Muscle of leg (tissue), 16 donors: ENCODE results near the gene CCNL2. TPM values are rescaled to one million over a fixed set of nuclear protein-coding genes. Genes with fewer than 3 reads are reported as not detected.
A peak's percentile ranks its signal among the peaks of the same experiment; 100 is the strongest.
"Not testable (repeated sequence)": the region's sequence is repeated elsewhere in the genome, so short reads cannot be mapped to it uniquely, and the experiment has no call there.

Source experiments
- DNase-seq: peaks from one replicate; pipeline ENCODE4 v3.0.0; 2013
- H3K27ac ChIP-seq: one replicate; pipeline ENCODE4 v1.5.1; 2013; ENCODE audit warnings: mild to moderate bottlenecking, low read length, control low read depth
- H3K27me3 ChIP-seq: one replicate; pipeline ENCODE4 v1.6.1; 2013; ENCODE audit warnings: low read length; ENCODE audit not compliant: control insufficient read depth, insufficient read depth
- H3K36me3 ChIP-seq: one replicate; pipeline ENCODE4 v1.6.1; 2013; ENCODE audit warnings: low read length; ENCODE audit not compliant: control insufficient read depth, insufficient read depth
- H3K4me1 ChIP-seq: one replicate; pipeline ENCODE4 v1.6.1; 2013; ENCODE audit warnings: low read length; ENCODE audit not compliant: control insufficient read depth, insufficient read depth
- H3K4me3 ChIP-seq: one replicate; pipeline ENCODE4 v1.5.1; 2013; ENCODE audit warnings: low read length, control low read depth
- H3K9me3 ChIP-seq: replicated peaks from 2 replicates; pipeline ENCODE4 v1.6.1; 2013; ENCODE audit warnings: low read depth, low read length; ENCODE audit not compliant: control insufficient read depth
- WGBS: methylation state at CpG from one replicate; pipeline ENCODE4 v1.1.5; 2013; ENCODE audit warnings: missing lambda C conversion rate; ENCODE audit not compliant: insufficient coverage; 5-methylcytosine and 5-hydroxymethylcytosine counted together
- long read RNA-seq, 11 donors: transcript quantifications; one replicate each; lab custom pipeline, GENCODE V29; 2026
- polyA plus RNA-seq, 8 donors: library from polyadenylated mRNA; unstranded; fragments of 120-200 nt; gene quantifications; one replicate each; pipeline versions ENCODE4 v1.2.1 to v1.2.3, GENCODE V29; 2013; ENCODE audit warnings: inconsistent platforms in 1 of 8, low replicate concordance in 1 of 8; ENCODE audit not compliant: insufficient read length in 8 of 8, insufficient read depth in 1 of 8
- total RNA-seq: library from RNA; stranded (reverse); fragments of 120-200 nt; gene quantifications from one replicate; pipeline ENCODE4 v1.2.4, GENCODE V29; 2013

CCNL2 gene
- total RNA-seq (124 TPM), polyA plus RNA-seq (100 to 1,000 TPM; 101 to 205 (median 156) TPM)
- long read RNA-seq, donor 1, transcript CCNL2-202 (6 exons, 1,186 nt) = major isoform, 7 of 21 reads
- long read RNA-seq, donor 1, transcript CCNL2-204 (6 exons, 3,082 nt) = minor isoform, 6 of 21 reads
- long read RNA-seq, donor 1, partial matches to known transcripts = 0 of 21 reads
- long read RNA-seq, donor 1, other reads (novel, unspliced or antisense) = 6 of 21 reads
- long read RNA-seq, donor 2, partial matches to known transcripts = 0 of 2 reads
- long read RNA-seq, donor 2, other reads (novel, unspliced or antisense) = 0 of 2 reads
- long read RNA-seq, donor 3, transcript CCNL2-202 (6 exons, 1,186 nt) = minor isoform, 9 of 42 reads
- long read RNA-seq, donor 3, transcript CCNL2-201 (11 exons, 2,305 nt) = minor isoform, 7 of 42 reads
- long read RNA-seq, donor 3, transcript CCNL2-204 (6 exons, 3,082 nt) = major isoform, 12 of 42 reads
- long read RNA-seq, donor 3, partial matches to known transcripts = 0 of 42 reads
- long read RNA-seq, donor 3, other reads (novel, unspliced or antisense) = 11 of 42 reads
- long read RNA-seq, donor 4, partial matches to known transcripts = 0 of 8 reads
- long read RNA-seq, donor 4, other reads (novel, unspliced or antisense) = 0 of 8 reads
- long read RNA-seq, donor 5, transcript CCNL2-204 (6 exons, 3,082 nt) = major isoform, 24 of 62 reads
- long read RNA-seq, donor 5, transcript CCNL2-202 (6 exons, 1,186 nt) = minor isoform, 17 of 62 reads
- long read RNA-seq, donor 5, transcript CCNL2-201 (11 exons, 2,305 nt) = minor isoform, 6 of 62 reads
- long read RNA-seq, donor 5, partial matches to known transcripts = 5 of 62 reads
- long read RNA-seq, donor 5, other reads (novel, unspliced or antisense) = 8 of 62 reads
- long read RNA-seq, donor 6, transcript CCNL2-204 (6 exons, 3,082 nt) = major isoform, 24 of 90 reads
- long read RNA-seq, donor 6, transcript CCNL2-202 (6 exons, 1,186 nt) = minor isoform, 17 of 90 reads
- long read RNA-seq, donor 6, partial matches to known transcripts = 22 of 90 reads
- long read RNA-seq, donor 6, other reads (novel, unspliced or antisense) = 21 of 90 reads
- long read RNA-seq, donor 7, transcript CCNL2-204 (6 exons, 3,082 nt) = minor isoform, 10 of 50 reads
- long read RNA-seq, donor 7, transcript CCNL2-202 (6 exons, 1,186 nt) = major isoform, 11 of 50 reads
- long read RNA-seq, donor 7, partial matches to known transcripts = 21 of 50 reads
- long read RNA-seq, donor 7, other reads (novel, unspliced or antisense) = 0 of 50 reads
- long read RNA-seq, donor 8, transcript CCNL2-202 (6 exons, 1,186 nt) = major isoform, 5 of 8 reads
- long read RNA-seq, donor 8, partial matches to known transcripts = 0 of 8 reads
- long read RNA-seq, donor 8, other reads (novel, unspliced or antisense) = 0 of 8 reads
- long read RNA-seq, donor 9, transcript CCNL2-204 (6 exons, 3,082 nt) = major isoform, 13 of 19 reads
- long read RNA-seq, donor 9, partial matches to known transcripts = 0 of 19 reads
- long read RNA-seq, donor 9, other reads (novel, unspliced or antisense) = 0 of 19 reads
- long read RNA-seq, donor 10, transcript CCNL2-204 (6 exons, 3,082 nt) = minor isoform, 10 of 47 reads
- long read RNA-seq, donor 10, transcript CCNL2-202 (6 exons, 1,186 nt) = major isoform, 14 of 47 reads
- long read RNA-seq, donor 10, partial matches to known transcripts = 0 of 47 reads
- long read RNA-seq, donor 10, other reads (novel, unspliced or antisense) = 20 of 47 reads
- long read RNA-seq, donor 11, transcript CCNL2-204 (6 exons, 3,082 nt) = major isoform, 13 of 34 reads
- long read RNA-seq, donor 11, partial matches to known transcripts = 5 of 34 reads
- long read RNA-seq, donor 11, other reads (novel, unspliced or antisense) = 5 of 34 reads

DNA sequence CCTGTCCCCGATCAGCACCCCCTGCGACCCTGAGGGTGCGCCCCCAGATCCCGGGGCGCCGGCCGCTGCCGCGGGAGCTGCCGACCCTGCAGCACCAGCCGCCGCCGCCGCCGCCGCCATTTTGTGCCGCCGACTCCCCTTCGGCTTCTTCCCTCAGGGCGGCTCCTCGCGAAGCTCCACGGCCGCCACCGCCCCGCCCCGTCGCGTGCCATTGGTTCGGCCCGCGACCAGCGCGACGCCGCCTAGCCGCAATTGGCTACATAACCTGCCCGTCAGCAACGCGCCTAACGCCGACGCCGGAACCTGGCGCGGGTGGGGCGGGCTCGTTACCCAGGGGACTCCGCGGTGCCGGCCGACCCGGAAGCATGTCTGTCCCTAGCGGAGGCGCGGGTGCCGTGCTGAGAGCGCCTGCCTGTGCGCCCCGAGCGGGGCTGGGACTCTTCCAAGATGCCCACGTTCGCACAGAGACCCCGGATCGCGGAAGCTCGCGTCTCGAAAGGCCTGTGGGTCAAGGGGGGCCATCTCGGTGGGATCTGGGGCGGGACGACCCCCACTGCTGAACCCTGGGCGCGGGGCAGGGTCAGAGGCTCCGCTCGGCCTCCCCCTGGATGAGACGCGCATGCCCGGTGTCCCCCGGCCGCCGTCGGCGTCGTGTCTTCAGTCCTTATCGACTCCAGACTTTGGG lies at the start of gene CCNL2:
Gene CCNL2, minus strand, starts transcription at position 149 of the 685 bp plus-strand sequence. Its CDS starts 29 bp downstream, at position 120.
- under 1% methylated on average over 86 of the region's 86 CpGs for WGBS
- Histone ChIP-seq H3K36me3 (peaks cover 59% of the 10 kb centered on the region), H3K27me3 (no peaks in the 10 kb centered on the region), H3K27ac (peak within 1 kb of the TSS; percentile 56), H3K4me1 (peaks cover 25% of the 10 kb centered on the region), H3K4me3 (peak within 1 kb of the TSS; percentile 92), H3K9me3 (no peaks in the 10 kb centered on the region)
- DNase-seq = peak; percentile 99

DNA sequence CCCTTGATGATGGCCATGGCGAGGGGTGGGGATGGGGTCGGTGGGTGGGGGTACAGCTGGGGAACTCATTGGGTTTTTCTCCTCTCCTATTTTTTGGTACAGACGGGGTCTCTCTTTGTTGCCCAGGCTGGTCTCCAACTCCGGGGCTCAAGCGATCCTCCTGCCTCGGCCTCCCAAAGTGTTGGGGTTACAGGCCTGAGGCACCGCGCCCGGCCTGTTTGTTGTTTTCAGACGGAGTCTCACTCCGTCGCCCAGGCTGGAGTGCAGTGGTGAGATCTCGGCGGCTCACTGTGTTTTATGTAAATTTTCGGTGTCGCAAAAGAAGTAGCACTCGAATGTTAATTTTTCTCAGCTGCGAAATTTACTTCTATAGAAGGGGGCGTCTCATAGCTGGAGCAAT lies 47.5 kb upstream of the CCNL2 start:
- H3K27ac ChIP-seq, H3K36me3 ChIP-seq, H3K9me3 ChIP-seq, H3K4me1 ChIP-seq, H3K27me3 ChIP-seq, DNase-seq, H3K4me3 ChIP-seq: not testable (repeated sequence)
- WGBS = 95% methylated on average over 3 of the region's 19 CpGs

DNA sequence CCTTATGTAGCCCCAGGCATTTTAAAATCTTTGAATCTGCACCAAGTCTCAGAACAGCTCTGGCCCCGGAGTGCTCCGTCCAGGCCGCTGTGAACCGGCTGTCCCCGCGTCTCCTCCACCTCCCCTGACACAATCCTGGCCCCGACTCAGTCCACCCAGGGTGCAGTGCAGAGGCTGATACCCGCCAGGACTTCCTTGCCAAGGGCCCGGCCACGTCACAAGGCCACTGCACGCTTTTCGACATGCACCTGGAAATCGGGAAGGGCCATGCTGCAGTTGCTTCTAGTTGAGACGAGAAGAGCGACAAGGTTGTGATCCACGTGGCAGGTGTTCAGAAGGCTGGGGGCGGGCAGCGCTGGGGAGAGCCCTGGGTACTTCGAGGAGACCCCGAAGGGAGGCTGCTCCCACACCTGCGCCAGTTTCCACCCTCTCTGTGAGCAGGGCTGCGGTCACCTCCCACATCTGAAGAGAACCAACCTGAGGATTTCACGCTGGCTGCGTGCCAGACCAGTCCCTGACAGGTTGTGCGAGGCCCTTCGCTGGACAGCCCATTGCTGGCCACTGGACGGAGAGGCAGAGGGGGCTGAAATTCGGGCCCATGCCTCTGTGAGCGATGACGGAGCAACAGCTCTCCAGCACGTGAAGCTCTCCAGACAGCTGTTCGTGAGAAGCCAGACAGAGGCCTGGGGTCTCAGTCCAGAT lies 43.1 kb upstream of the CCNL2 start:
- peaks cover 18% of the 10 kb centered on the region for H3K36me3 ChIP-seq
- no peaks in the 10 kb centered on the region for H3K27me3 ChIP-seq
- peaks cover 44% of the 10 kb centered on the region for H3K4me1 ChIP-seq
- H3K27ac ChIP-seq = no peak overlapping the region
- H3K9me3 ChIP-seq = no peaks in the 10 kb centered on the region
- DNase-seq = no peak
- H3K4me3 ChIP-seq = no peak overlapping the region
- WGBS = 74% methylated on average over 32 of the region's 32 CpGs

DNA sequence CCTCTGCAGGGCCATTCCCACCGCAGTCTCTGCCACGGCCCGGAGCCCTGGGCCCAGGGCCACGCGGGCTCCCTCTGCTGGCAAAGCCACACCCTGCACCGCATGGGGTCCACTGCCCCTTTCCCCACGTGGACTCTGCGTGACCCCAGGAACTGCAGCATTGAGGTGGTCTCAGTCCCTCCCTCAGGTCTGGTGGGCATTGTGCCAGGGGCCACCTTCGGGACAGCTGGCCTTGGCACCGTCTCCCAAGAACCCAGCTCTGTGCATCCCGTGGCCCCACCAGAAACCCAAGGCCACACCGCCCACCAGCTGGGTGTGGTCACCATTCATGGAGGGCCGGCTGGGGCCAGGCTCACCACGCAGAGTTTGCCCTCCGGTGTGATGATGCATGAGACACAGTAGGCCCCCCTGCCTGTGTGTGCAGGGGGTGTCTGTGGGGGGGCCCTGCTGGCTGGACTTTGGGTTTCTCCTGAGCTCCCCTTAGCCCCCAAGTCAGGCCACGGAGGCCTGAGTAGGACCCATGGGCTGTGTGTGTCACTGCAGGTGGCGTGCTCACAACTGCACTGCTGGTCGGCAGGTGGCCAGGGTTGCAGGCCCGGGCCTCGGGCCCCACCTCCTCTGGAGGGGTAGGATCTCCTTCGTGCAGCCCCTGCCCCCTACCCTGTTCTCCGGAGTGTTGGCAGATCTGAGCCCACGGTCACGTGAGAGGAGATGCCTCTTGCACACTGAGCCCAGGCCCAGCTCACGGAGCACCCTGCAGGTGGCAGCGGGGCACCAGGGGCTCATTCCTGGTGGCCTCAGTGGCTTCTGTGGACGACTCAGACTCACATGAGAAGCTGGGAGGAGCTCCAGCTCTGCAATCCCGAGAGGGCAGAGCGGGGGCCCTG lies 42.1 kb upstream of the CCNL2 start:
- WGBS = 36% methylated on average over 24 of the region's 29 CpGs
- peak; percentile 52 for DNase-seq
- peaks cover 54% of the 10 kb centered on the region for H3K4me1 ChIP-seq
- H3K36me3 ChIP-seq = peaks cover 22% of the 10 kb centered on the region
- no peak overlapping the region for H3K4me3 ChIP-seq
- no peak overlapping the region for H3K27ac ChIP-seq
- H3K27me3 ChIP-seq = peaks cover 2% of the 10 kb centered on the region
- H3K9me3 ChIP-seq = no peaks in the 10 kb centered on the region

DNA sequence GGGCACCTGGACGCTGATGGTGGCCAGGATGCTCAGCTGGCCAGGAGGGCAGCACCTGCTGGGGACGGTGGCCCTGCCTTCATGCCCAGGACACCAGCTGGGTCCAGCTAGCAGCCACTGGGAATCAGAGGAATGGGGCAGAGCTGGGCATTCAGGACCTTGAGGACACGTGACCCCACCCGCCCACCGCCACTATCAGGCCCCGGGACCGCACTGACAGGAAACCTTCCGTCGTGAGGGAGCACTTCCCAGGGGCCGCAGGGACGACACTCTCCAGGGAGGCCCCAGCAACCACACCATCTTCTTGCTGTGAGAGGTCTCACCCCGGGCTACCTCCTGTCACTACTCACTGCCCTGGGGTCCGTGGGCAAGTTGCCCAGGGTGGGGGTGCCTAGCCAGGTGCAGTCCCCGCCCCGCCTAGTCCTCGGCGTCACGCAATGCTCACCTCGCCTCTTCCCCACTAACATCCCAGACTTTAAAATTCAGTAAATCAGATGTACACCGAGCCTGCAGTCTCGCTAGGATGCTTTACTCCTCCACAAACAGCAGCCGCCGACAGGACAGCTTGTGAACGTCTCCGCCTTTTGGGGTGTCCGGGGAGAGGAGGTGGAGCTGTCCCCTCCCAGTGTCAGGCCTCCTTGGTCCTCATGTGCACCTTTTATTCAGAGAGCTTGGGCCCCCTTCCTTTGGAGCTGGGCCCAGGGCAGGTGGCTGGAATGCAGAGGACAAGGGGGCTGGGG lies 41.3 kb upstream of the CCNL2 start:
- H3K4me3 ChIP-seq = no peak overlapping the region
- H3K9me3 ChIP-seq = no peaks in the 10 kb centered on the region
- no peak for DNase-seq
- H3K36me3 ChIP-seq = peaks cover 22% of the 10 kb centered on the region
- H3K27me3 ChIP-seq = peaks cover 2% of the 10 kb centered on the region
- WGBS = 68% methylated on average over 7 of the region's 26 CpGs
- H3K27ac ChIP-seq = no peak overlapping the region
- H3K4me1 ChIP-seq = peaks cover 59% of the 10 kb centered on the region

DNA sequence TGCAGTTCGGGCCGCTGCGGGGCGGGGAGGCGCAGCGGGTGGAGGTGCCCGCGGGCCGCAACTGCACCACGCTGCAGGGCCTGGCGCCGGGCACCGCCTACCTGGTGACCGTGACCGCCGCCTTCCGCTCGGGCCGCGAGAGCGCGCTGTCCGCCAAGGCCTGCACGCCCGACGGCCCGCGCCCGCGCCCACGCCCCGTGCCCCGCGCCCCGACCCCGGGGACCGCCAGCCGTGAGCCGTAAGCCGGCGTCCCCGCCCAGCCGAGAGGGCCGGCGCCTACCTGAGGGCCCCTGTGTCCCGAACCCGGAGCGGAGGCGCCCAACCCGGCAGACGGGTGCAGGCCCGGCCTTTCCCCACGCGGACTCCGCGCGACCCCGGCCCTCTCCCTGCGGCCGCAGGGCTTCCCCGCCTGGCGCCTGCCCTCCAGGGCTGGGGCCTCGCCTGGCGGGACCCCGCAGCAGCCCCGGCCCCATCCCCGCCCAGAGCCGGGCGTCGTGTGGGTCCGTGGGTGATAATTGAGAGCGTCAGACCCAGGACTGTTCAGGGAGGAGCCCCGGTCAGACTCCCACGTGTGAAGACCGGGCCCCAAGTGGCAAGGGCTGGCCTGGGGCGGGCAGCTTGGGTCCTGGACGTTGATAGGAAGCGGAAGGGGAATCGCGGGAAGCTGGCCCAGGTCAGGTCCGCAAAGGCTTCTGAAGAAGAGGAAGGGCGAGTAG lies 40.6 kb upstream of the CCNL2 start:
- no peaks in the 10 kb centered on the region for H3K9me3 ChIP-seq
- DNase-seq = no peak
- peaks cover 2% of the 10 kb centered on the region for H3K27me3 ChIP-seq
- H3K36me3 ChIP-seq = peaks cover 22% of the 10 kb centered on the region
- no peak overlapping the region for H3K4me3 ChIP-seq
- H3K27ac ChIP-seq = no peak overlapping the region
- H3K4me1 ChIP-seq = peaks cover 65% of the 10 kb centered on the region
- 82% methylated on average over 82 of the region's 82 CpGs for WGBS
